GM19193 (cell line): Measurements from ENCODE around the gene DNAH14.

Source experiments
- POLR2A ChIP-seq: IDR thresholded peaks from 4 replicates; pipeline ENCODE4 v1.6.1; 2011; ENCODE audit not compliant: insufficient read depth, insufficient read length; ENCODE audit errors: extremely low read depth

The DNAH14 gene

DNA sequence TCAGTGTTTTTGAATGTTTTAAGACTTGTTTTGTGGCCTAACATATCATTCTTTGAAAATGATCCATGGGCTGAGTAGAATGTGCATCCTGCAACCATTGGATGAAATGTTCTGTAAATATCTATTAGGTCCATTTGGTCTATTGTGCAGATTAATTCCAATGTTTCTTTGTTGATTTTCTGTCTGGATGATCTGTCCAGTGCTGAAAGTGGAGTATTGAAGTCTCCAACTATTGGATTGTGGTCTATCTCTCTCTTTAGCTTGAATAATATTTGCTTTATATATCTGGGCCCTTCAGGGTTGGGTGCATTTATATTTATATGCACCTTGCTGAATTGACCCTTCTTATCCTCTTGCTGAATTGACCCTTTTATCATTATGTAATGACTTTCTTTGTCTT, 181.5 kb downstream of the DNAH14 start:
- no peak for TF ChIP-seq POLR2A

DNA sequence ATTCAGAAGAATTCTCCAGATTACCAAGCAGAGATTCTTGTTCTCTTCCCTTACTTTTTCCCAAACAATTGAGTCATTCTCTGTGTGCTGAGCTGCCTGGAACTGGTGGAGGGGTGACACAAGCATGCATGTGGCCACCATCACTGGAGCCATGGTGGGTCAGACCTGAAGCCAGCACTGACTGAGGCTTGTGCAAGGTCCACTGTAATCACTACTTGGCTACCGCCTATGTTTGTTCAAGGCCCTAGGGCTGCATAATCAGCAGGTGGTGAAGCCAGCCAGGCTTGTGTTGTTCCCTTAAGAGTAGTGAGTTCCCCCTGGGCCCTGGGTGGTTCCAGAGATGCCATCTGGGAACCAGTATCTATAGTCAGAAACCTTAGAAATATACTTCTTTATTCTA, 183.8 kb downstream of the DNAH14 start:
- no peak for TF ChIP-seq POLR2A

DNA sequence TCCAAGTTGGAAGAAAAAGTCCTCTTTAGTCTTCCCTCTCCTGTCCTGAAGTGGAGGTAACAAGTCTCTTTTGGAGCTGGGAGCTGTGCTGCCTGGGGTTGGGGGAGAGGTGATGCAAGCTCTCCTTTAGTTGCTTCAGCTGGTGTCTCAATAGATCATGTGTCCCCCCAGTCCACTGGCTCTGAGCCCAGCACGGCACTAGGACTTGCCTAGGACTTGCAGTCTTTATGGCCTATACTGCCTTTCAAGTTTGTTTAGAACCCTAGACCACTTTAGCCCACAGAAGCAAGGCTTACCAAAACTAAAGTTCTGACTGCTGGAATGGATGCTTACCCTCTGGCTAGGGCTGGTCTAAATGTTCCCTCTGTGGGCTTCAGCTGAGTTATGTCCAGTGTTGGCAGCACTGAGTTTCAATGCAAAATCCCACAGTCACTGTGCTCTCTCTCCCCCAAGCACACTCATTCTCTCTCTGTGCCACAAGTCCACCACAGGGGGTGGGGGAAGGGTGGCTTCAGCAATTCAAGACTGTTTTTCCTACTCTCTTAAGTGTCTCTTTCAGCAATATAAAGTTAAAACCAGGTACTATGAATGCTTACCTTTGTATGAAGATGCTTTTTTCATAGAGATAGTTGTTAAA, 185.0 kb downstream of the DNAH14 start:
- no peak for TF ChIP-seq POLR2A

DNA sequence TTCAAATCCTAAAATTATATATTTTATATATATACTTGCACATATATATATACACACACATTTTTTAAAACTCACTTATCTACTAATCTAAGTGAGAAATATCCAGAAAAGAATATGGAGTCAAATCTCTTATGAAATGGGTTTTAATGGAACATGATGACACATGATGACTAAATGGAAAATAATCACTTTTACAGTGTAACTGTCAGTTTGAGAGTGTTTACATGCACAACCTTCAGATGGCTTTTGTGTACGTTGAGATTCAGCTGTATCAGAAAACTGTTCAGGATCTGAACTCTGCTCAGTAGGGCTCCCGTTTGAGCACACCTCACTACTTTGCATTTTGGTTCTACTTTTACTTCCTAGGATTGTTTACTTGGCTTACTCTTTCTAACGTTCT, 189.8 kb downstream of the DNAH14 start:
- TF ChIP-seq POLR2A: no peak

DNA sequence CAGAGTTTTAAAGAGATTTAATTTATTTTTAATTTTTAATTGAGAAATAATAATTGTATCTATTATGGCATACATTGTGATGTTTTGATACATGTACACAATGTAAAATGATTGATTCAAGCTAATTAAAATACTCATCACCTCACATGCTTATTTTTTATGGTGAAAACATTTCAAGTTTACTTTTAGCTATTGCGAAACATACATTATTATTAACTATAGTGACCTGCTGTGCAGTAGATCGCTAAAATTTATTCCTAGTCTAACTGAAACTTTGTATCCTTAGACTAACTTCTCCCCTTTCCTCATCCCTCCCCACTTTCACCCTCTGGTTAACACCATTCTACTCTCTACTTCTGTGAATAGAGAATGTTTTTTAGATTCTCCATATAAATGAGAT, 191.6 kb downstream of the DNAH14 start:
- TF ChIP-seq POLR2A: no peak

DNA sequence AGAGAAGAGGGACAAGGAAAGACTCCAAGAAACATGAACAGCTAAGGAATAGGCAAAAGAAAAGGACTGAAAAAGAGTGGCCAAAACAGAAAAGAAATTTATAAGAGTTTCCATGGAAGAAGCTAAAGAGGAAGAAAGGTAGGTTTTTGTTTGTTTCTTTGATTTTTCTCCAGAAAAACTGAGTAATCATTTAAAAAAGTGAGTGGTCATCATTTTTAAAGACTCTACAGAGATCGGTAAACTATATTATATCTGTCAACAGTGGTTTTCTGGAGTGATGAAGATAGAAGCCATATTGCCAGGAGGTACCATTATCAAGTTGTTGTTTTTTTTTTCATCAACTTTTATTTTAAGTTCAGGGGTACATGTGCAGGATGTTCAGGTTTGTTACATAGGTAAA, 202.4 kb downstream of the DNAH14 start:
- no peak for TF ChIP-seq POLR2A

DNA sequence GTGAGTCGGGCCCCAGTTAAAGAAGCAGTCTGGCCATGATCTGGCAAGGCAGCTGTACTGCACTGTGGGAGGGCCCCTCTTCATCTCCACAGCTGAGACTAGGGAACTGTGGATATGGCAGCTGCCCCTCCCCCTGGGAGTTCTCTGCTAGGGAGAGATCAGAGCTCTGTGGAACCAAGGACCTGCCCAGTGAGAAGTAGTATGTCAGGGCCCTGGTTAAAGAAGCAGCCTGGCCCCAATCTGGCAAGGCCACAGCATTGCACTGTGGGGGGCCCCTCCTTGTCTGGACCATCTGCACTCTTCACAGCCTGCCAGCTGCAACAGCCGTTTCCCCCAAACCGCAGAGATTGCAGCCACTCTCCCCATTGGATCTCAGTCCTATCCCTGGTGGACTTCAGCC, 208.5 kb downstream of the DNAH14 start:
- no peak for TF ChIP-seq POLR2A

DNA sequence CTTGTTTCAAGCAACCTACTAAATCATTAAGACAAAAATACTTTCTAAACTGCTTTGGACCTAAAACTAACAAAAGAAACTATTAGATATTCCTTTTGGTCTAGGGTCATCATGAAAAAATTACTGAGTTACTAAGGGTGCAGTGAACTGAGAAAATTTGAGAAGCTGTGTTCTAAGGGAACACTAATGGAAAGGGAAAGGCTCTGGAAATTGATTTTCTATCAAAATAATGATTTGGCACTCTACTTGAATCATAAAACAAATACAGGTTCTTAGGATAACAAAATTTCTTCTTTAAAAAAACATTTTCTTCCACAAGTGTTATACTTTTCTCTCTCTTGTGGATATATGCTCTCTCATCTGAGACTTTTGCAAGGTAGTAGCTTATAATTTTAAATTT, 213.5 kb downstream of the DNAH14 start:
- no peak for TF ChIP-seq POLR2A

DNA sequence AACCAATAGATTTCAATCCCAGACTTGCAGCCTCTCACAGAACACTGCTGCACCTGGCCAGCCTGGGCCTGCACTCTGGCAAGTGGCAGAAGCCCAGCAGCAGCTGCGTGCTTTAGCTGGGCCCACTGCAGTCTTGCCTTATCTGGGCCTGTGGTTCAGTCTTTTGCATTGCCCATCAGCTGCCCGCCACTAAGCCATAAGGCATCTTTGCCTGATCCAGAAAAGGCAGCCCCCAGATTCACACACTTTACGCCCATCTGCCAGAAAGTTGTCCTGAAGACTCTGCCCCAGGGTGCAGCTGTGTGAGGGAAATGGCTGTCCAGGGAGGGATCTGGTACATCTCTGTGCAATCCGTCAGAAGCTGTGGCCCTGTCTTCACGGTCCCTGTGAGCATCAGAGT, 217.0 kb downstream of the DNAH14 start:
- TF ChIP-seq POLR2A: no peak

DNA sequence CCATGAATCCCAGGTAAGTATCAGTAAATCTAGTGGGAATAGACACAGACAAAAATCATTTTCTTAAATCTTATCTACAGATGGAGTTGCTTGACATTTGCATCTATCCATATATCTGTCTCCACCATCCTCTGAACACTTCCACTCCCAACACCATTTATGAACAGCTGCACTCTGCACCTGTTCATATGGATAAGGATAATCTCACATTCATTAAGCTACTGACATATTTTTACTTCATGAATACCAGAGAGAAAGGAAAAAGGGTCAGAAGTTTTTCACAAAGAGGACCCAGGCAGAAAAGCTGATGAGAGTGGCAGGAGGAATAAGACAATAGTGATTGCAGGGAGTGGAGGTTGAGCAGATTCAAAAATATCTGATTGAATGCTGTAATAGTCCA, 222.6 kb downstream of the DNAH14 start:
- TF ChIP-seq POLR2A: no peak

DNA sequence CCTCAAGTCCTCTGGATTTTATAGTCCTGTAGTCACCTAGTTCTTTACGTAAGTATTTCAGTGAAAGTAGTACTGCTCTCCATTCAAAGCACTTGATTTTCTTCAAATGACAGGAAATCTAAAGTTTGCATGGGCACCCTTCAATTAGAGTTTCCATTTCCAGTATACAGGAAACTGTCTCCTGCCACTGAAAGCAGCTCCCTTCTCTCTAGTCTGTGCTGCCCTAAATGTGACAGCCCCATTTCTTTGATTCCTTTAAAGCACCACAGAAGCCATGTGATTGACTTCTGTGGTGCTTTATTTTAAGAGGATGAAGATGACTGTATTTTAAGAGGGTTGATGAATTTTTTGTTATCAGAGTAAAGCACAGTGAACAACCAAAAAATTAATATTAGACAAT, 226.1 kb downstream of the DNAH14 start:
- no peak for TF ChIP-seq POLR2A

DNA sequence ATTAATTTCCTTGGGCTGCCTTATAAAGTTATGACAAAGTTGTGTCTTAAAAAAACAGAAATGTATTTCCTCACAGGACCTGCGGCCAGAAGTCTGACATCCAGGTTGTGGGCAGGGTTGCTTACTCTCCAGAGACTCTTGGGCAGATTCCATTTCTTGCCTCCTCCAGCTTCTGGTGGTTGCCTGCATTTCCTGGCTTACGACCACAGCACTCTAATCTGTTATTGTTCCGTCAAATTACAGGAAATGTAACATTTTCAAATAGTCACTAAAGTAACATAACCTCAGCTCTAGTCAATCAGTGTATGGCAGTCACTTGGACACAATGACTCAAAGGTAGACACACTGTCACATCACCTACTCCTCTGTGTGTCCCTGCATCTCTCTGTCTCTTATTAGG, 226.8 kb downstream of the DNAH14 start:
- TF ChIP-seq POLR2A: no peak

DNA sequence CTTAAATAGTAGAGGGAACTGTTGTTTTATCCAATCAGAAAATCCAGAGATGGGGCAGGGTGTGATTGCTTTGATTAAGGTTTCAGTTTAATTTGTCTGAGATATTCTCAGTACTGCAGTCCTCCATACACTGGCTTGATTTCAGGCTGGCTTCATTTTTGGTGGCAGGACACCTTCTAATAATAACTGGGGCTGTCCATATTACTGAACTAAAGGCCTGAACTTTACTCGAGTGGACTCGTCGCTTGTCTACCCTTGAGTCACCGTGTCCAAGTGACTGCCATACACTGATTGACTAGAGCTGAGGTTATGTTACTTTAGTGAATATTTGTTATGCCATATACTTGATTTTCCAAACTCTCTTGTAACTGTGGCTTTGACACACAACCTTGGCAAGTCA, 228.8 kb downstream of the DNAH14 start:
- no peak for TF ChIP-seq POLR2A

DNA sequence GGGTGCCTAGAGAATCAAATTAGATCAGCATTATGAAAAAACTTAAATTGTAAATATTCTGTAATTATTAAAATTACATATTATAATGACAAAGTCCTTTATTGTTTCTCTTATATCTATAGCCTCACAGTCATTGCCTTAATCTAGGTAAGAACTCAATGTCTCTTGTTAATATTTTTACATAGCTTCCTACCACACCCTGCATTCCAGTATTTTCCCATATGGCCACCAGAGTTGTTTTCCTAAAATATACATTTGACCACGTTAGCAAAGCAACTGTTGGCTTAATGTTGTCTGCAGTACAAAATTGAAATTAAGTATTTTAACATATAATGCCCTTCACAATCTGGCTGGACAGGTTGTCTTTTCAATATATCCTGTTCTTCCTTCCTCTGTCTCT, 230.3 kb downstream of the DNAH14 start:
- TF ChIP-seq POLR2A: no peak

DNA sequence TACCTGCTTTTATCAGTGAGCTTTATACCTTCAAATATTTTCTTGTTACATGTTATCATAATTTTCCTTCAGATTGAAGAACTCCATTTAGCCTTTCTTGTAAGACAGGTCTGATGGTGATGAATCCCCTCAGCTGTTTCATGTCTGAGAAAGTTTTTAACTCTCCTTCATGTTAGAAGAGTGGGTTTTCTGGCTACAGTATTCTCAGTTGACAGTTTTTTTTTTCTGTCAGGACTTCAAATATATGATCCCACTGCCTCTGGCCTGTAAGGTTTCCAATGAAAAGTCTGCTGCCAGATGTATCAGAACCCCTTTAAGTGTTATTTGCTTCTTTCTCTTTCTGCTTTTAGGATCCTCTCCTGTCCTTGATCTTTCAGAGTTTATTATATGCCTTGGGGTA, 250.2 kb downstream of the DNAH14 start:
- no peak for TF ChIP-seq POLR2A

DNA sequence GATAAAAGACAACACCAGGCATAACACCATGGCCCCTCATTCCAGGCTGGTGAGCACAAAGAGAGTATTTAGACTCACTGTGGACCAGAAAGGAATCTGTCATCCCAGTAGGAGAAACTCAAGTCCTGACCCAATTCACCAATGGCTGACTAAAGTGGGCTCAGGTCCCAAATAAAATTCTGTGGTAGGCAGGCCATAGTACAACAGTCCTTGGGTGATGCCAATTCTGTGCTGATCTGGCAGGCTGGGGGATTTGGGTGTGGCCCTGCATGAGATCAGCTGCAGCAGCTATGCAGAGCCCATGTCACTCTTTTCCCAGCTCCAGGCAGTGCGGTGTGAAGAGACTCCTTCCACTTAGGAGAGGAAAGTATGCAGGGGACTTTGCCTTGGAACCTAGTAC, 253.2 kb downstream of the DNAH14 start:
- no peak for TF ChIP-seq POLR2A

DNA sequence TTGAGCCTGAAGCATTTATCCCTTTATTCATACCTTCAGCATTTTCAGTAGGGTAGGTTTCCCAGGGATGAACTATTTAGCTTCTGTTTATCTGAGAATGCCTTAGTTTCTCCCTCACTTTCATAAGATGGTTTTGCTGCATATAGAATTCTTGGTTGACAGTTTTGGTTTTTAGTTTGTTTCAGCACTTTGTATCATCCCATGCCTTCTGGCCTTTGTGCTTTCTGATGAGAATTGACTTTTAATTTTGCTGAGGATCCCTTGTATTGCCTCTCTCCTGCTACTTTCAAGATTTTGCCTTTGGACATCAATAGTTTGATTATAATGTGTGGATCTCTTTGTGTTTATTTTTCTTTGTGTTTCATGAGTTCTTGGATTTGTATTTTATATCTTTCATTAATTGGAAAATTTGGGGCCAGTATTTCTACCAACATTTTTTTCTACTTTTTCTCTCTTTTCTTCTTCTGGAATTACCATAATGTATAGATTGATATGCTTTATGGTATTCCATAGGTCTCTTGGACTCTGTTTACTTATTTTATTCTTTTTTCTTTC, 261.8 kb downstream of the DNAH14 start:
- TF ChIP-seq POLR2A: no peak
